GM19395 (cell line): ENCODE measurements around the gene RAD51B.
A peak's percentile ranks its signal among the peaks of the same experiment; 100 is the strongest.
"Not testable (repeated sequence)": the region's sequence is repeated elsewhere in the genome, so short reads cannot be mapped to it uniquely, and the experiment has no call there.

Source experiments
- ATAC-seq: cut with Tn5 transposase; IDR thresholded peaks from one replicate; pipeline ENCODE4 v1.9.1; 2021; ENCODE audit warnings: mild to moderate bottlenecking, moderate library complexity; ENCODE audit not compliant: unreplicated experiment

RAD51B gene

DNA sequence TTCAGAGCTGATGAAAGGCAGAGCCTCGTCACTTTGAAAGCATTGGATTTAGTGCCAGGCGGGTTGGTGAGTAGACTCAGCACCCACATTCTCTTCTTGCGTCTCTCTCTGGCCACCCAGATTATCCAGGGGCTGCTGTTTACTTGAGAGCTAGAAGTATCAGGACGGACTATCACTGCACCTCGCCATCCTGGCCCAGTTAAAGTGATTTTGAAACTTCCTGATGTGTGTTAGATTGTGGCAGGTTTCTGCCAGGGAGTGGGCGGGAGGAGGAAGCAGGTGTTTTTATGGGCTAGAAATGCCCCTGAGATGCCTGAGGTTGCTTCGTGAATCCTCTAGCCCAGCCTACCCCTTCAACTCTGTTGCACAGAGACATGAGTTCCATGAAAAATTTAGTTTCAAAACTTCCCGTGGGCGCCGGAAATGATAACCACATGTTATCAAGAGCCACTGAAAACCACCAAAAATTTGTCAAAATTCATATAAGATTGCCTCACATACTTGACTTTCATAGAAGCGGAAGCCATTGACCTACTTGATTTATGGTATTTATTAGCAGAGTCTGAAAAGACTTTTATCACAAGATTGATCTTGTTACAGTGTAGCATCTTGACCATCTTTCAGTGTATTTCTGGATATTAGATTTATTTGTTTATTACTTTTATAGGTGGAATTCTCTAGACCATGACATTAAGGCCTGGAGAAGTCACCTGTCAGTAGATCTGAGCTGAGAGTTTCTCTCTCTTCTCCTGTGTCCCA, 466.0 kb downstream of the RAD51B start:
- peak; percentile 25 for ATAC-seq

DNA sequence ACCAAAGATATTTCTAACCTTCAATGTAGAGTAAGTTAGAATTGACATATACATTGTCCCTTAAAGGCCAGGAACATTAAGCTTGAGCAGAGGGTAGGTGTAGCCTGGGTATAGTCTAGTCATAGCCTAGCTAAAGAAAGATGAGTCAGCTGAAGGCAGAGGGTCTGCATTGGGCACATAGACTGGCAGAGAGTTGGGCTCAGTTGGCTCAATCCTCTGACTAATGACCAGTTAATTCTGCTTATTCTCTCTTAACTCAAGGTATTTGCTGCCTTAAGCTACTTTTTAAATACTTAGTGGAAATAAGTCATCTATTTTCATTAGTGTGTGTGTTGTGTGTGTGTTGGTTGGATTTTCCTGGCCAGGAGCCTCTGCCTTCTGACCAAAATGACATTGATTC, 467.1 kb downstream of the RAD51B start:
- no peak for ATAC-seq

DNA sequence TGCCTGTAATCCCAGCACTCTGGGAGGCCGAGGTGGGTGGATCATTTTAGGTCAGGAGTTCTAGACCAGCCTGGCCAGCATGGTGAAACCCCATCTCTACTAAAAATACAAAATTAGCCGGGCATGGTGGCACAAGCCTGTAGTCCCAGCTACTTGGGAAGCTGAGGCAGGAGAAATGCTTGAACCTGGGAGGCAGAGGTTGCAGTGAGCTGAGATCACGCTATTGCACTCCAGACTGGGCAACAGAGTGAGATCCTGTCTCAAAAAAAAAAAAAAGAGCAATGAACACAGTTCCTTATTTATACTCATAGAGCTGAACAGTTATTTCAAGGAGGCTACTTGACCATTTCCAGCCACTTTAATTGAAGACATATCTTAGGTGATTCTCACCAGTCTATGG, 469.9 kb downstream of the RAD51B start:
- ATAC-seq = not testable (repeated sequence)

DNA sequence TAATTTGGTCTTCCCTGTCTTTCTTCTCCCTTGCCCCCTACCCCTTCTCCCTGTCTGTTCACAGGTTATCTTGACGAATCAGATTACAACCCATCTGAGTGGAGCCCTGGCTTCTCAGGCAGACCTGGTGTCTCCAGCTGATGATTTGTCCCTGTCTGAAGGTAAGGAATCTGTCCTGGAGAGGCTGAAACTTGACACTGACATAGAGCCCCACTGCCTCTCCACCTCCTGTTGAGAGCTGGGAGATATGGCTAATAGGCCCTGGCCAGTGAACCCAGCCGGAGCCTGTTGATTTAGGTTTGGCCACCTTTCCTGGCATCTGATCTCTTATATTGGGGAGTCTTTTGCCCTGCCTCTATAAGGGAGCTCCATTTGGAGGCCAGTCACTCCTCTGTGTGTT, 472.2 kb downstream of the RAD51B start:
- ATAC-seq = no peak

DNA sequence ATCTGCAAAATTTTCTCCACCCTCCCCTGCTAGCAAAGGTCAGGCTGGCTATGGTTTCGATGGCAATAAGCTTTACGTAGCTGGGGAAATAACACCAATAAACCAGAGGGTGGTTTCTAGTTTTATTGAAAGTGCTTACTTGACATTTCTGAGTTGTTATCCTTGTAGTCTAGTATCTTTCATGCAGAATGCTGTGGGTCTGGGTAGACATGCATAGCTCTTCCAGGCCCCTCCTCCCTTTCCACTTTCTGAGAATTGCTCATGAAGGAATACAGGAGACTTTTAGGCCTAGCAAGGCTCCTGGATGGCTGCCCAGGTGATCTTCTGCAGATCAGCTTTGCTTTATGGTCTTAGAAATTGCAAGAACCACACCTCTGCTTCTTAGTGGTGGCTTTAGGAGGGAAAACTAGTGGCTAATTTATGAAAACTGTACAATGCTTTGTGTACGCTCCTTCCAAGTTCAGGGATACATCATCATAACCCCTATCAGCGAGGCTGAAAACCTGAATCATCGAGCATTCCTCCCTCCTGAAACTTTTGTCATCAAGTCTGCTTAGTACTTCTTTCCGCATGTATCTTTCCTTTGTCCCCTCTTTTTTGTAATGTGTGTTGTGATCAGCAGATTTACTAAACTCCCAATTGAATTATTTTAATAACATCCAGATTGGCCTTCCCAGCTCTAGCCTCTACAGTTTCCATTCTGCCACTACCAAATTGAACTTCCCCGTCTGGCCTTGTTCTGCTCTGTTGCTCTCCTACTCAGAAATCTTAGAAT, 473.0 kb downstream of the RAD51B start:
- no peak for ATAC-seq

DNA sequence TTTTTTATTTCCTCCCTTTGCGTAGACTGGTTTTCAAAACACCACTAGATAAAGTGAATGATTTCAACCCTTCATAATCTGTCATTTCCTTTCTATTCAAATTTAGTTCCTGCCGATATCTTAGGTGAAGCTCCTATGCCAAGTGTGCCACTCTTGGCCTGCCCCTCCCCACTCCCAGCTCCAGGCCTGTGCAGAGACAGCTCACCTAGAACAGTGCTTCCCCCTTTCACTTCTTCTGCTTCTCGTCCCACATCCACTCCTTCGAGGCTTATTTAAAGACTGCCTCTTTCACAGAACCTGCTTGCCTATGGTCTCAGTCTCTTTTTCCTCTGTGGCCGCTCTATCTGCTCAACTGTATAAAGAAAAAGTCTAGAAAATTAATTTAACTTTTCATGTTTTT, 473.8 kb downstream of the RAD51B start:
- no peak for ATAC-seq

DNA sequence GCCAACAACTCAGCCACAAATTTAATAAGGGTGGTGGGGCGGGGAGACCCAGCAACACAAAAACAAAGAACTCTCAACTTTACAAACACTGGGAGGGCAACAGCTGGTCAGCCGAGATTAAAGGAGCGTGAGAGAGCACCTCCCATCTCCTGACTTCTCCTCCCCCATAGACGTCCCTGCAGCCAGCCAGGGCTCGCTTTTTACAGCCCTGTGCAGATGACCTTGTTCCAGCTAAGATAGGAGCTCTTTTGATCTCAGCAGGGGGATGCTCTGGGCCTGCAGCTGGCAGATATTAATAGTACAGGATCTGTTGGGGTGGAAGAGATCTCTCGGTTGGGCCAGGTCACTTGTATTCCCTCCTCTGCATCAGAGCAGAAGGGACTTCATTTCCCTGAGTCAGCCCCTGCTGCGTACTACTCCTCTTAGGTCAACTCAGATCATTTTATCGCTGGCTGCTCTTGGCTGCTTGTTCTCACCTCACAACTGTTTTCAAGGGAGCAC, 475.8 kb downstream of the RAD51B start:
- ATAC-seq = no peak

DNA sequence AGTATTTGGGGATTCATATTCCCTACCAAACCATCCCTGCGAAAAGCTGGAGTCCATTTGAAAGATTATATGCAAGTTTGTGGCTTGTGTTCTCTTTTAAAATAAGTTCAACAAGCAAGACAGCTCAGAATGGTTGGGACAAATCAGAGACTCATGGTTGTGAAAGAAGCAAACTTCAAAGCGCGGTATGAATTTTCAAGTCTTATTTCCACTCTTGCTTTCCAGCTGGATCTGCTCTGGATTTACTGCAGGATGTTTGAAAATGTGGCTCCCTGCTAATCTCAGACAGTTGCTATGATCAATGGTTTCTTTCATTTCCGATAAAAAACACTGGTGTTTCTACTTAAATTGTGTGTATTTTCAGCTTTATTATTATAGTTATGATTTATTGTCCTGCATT, 477.5 kb downstream of the RAD51B start:
- ATAC-seq = no peak

DNA sequence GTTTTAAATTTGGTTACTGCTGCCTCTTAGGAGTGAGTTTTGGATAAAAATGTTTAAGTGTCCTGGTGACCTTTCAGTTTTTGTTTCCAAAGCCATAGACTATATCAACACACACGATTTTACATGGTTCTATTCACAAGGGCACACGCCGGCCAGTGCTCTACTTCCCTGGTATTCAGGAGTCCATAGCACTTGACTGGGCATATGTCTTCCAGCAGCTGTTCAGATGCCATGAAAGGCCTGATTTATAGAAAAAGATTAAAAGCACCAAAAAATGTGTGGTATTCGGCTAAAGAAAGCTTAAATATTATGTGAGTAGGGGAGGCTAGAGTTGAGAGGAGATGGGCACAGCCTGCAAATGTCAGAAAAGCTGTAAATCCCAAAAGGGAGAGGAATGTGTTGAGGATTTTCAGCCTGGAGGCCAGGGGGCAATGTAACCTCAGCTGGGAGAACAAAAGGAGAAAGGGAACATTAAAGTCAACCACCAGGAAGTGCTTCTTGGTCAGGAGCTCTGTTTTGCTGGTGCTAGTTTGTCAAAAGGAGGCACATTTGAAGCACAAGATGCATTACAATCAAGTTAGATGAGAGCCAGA, 478.4 kb downstream of the RAD51B start:
- no peak for ATAC-seq

DNA sequence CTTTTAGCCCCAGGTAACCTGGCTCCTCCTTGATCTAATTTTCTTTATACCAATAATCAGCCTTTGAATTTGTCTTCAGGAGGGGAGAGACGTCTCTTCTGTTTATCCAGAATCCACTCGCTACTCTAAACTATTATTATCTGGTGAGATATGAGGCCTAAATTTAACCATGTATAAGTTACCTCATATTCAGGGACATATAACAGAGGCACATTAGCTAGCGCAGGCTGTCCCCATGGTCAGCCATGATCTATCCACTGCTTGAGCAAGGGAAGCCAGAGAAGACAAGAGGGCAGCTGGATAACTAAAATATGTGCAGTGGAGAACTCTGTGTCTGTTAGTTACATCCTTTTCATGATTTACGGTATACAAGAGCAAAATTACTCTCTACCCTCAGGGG, 481.0 kb downstream of the RAD51B start:
- no peak for ATAC-seq

DNA sequence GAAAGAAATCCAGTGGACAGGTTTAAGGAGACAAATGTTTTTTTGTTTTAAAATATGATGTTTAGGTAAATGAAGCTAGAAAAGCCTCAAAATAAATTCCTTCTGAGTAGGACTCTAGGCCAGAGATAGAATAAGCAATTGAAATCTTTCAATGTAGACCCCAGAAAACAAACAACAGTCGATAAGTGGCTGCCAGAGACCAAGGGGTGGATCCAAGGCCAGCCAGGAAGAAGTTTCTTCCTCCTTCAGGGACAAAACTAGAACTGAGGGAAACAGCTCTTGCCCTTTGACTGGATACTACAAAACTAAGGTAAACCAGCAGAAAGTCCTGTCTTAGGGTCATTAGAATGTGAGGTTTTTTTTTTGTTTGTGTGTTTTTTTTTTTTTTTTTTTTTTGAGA, 481.6 kb downstream of the RAD51B start:
- no peak for ATAC-seq

DNA sequence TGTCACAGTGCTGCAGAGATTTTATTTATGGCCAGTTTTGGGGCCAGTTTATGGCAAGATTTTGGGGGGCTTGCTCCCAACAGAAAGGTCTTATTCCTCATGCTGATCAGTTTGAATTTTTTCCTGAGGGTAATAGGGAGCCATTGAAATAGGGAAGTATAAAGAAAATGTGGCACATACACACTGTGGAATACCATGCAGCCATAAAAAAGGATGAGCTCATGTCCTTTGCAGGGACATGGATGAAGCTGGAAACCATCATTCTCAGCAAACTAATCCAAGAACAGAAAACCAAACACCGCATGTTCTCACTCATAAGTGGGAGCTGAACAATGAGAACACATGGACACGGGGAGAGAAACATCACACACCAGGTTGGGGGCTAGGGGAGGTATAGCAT, 483.4 kb downstream of the RAD51B start:
- not testable (repeated sequence) for ATAC-seq

DNA sequence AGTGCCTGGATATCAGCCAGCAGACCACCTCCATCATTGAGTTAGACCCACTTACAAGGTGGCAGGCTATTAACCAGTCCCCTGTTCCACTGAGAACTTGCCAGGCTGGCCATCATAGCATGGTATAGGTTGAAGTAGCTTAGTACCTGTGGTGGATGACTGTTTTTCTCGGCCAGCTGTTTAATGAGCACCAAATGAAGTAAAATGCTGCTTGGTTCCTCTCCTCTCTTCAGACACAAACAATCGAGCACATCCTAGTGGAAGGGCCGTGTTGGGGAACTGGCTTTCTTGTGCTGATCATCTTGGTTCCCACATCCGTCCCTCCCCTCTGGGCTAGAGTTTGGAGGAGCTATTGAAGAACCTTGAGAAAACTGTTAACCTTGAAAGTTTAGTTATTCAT, 486.2 kb downstream of the RAD51B start:
- no peak for ATAC-seq

DNA sequence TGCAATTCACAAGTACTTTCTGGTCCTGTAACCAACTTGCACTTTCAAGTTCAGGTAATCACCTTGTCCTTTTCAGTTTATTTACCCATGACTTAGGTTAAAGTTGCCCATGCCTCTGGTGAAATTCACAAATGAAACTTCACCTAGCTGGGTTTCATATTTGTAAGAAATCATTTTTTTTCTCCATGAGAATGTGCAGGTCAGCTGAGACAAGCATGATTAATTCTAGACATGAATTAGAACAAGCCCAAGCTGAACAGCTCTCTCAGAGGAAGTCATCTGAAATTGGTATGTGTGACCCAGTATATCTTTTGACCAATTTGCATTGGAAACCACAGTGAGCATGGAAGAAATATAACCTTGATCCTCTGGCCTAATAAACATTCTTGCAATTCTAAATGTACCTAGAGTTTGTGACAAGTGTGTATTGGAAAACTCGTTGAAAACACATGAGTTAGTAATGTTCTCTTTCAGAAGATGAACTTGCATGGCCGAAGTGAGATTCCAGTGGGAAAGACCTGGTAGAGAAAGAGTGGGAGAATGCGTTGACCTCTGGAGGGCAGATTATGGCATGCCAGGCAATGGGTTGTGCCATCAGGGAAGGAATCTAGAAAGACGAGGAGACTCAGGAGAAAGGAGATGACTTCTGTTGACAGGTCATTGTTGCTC, 486.8 kb downstream of the RAD51B start:
- ATAC-seq = peak; percentile 70

DNA sequence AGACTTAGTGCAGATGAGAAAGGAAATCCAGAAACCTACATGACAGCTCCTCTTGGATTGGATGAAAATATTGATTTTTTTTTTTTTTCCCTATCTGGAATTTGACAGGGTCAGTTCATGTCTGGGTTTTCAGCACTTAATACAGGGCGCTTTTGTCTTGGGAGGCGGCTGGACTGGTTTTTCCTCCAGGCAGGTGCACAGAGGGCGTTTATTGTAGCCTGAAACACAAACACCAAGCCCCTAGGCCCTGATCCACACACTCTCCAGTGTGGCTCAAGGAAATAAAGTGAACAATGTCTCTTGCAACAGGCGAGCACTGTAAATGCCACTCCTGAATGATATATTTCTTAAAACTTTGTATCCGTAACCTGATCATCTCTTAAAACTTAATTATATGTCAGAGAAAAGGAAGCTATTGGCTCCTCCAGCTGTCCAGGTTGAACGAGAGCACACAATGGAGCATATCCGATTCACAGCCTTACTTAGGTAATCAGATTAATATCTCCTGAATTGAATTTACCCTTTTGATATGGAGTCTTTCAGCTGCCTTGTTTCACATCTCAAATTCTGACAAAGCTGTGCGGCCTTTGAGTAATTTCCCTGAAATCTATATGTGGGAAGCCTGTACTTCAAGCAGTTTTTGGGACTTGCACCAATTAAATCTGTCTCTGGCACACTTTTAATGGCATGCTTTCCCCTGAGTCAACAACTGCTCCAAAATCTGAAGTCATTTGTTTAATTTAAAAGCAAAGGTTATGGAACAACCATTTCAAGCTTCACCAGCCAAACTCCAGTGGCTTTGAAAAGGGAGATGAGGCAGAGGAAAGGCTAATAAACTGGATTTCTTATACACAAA, 487.6 kb downstream of the RAD51B start:
- no peak for ATAC-seq

DNA sequence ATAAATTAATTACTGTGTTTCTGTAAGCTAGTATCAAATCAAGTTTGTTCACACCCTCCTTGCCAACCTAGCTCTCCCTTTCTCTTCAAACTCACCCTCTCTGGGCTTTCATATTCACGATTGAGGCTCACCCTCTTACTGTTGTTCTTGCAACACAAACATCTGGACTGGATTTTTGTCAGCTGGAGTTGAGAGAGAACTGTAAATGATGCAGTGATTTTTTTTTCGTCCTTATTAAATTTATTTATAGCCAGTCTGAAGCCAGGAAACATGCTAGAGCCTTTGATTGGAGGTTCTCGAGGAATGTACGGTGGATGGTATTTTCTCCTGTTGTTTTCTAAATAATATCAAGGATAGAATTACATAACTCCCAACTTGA, 488.2 kb downstream of the RAD51B start:
- ATAC-seq = no peak

DNA sequence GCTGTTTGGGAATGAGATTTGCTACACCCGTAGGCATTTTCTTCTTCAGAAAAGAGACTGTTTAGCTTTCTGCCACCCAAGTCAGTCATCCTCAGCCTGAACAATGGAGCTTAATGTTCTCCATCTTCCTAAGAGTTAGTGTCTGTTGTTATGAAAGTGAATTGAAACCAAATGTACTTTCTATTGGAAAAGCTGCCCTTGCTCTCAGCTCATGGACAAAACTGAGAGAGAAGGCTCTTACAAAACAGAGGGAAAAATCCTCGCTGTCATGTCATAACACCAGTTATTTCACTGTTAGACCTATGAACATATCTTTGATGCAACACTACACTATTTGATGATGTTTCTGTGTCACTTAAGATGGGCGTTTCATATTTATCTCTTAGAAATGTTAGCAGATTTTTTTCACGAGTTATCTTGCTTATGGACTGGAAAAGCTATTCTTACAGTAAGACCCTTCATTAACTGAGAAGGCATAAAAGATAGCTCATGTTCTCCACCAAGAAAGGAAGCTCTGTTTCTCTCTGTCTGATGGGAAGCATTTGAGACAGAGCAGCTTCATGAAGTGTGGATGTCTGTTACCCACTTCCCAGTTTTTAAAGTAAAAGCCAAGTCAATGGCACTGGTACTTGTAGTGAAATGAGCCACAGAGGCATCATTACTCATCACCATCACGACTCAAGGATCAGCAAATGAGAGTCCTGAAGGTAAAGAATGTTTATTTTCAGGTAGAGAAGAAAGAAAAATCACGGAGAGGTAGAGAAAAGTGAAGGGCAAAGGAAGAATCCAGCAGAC, 489.3 kb downstream of the RAD51B start:
- ATAC-seq = no peak

DNA sequence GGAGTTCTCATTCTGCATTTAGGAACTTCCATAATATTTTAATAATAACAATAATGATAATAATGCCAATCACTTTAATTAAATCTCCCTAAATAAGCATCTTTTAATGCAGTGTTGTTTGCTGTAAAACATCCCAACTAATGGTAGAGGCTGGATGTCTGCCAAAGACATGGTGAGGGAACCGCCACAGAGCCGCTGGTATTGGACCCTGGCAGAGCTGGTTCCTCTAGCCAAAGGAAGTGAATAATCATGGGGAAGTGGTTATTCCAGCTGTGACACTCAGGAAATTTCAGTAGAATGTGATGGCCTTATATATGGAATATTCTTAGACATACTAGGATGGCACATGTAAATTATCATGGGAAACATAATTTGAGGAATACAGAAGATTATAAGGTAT, 490.0 kb downstream of the RAD51B start:
- no peak for ATAC-seq

DNA sequence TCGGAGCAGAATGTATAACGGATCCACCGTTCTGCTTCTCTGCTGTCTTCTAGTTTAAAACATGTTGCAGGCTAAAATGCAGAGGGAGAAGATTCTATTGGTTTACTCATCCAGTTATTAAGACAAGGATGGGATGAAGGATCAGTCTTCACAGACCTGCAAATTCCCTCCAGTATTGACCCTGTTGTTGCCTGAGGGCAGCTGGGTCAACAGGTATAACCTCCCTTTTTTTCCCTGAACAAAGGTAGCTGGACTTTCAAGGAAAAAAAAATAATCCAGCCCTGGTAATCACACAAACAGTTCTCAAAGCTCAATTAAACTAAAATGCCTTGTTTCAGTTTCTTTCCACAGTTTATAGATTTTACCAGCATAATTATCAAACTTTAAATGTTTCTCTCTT, 492.7 kb downstream of the RAD51B start:
- ATAC-seq = no peak
